ENCODE results near the gene TM9SF1.

The TM9SF1 gene

GRCh38 chr14:24155100-24155499 lies 40.1 kb downstream of the TM9SF1 start:
- Histone ChIP-seq H3K36me3 (replicated peaks; ENCODE audit: low read depth, low read length) (peaks cover 54% of the 10 kb centered on the region), H3K27ac (ENCODE audit: low read length) (no peak overlapping the region), H3K9ac (ENCODE audit: low read length) (no peak overlapping the region), H3K4me3 (ENCODE audit: low read length) (no peak overlapping the region), H3K79me2 (ENCODE audit: low read length) (no peaks in the 10 kb centered on the region), H3K4me1 (ENCODE audit: low read length) (0 out of 2 replicates have a peak, but pooled peaks cover under 1% of the 10 kb centered on the region), H3K27me3 (ENCODE audit: low read depth, low read length) (no peaks in the 10 kb centered on the region), H2AFZ (ENCODE audit: low read depth, low read length) (no peak overlapping the region), H3K9me3 (ENCODE audit: insufficient read depth, low read length) (no peaks in the 10 kb centered on the region), H3K4me2 (ENCODE audit: low read length) (no peak overlapping the region), H4K20me1 (ENCODE audit: insufficient read depth, low read length) (no peaks in the 10 kb centered on the region)
- TF ChIP-seq, protein P1, sequence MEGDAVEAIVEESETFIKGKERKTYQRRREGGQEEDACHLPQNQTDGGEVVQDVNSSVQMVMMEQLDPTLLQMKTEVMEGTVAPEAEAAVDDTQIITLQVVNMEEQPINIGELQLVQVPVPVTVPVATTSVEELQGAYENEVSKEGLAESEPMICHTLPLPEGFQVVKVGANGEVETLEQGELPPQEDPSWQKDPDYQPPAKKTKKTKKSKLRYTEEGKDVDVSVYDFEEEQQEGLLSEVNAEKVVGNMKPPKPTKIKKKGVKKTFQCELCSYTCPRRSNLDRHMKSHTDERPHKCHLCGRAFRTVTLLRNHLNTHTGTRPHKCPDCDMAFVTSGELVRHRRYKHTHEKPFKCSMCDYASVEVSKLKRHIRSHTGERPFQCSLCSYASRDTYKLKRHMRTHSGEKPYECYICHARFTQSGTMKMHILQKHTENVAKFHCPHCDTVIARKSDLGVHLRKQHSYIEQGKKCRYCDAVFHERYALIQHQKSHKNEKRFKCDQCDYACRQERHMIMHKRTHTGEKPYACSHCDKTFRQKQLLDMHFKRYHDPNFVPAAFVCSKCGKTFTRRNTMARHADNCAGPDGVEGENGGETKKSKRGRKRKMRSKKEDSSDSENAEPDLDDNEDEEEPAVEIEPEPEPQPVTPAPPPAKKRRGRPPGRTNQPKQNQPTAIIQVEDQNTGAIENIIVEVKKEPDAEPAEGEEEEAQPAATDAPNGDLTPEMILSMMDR (IDR thresholded peaks at IDR 0.05; ENCODE audit: low read depth, low read length): no peak
- no peak for TF ChIP-seq EZH2phosphoT487 (IDR thresholded peaks at IDR 0.05; ENCODE audit: low read depth)

DNA sequence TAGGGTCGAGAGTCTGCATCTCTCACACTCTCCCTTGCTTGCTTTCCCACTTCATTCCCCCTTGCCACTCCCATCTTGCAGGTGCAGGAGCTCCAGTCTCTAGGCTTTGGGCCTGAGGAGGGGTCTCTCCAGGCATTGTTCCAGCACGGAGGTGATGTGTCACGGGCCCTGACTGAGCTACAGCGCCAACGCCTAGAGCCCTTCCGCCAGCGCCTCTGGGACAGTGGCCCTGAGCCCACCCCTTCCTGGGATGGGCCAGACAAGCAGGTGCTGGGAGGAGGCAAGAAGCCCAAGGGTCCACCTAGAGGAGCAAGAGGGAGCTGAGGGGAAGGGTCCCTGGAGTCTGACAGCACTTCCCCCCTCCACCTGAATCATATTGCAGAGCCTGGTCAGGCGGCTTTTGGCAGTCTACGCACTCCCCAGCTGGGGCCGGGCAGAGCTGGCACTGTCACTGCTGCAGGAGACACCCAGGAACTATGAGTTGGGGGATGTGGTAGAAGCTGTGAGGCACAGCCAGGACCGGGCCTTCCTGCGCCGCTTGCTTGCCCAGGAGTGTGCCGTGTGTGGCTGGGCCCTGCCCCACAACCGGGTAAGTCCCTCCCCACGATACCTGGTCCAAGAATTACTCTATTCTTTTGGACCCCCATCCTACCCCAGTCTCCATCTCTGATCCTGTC lies 43.7 kb downstream of the TM9SF1 start:
- H3K4me1 ChIP-seq (ENCODE audit: low read length): peaks cover 7% of the 10 kb centered on the region
- H3K9me3 ChIP-seq (ENCODE audit: insufficient read depth, low read length): no peaks in the 10 kb centered on the region
- peaks cover 46% of the 10 kb centered on the region for H3K36me3 ChIP-seq (replicated peaks; ENCODE audit: low read depth, low read length)
- H3K27ac ChIP-seq (ENCODE audit: low read length): no peak overlapping the region
- no peak overlapping the region for H3K4me2 ChIP-seq (ENCODE audit: low read length)
- no peak overlapping the region for H2AFZ ChIP-seq (ENCODE audit: low read depth, low read length)
- H4K20me1 ChIP-seq (ENCODE audit: insufficient read depth, low read length): 0 out of 2 replicates have a peak, but pooled peaks cover 2% of the 10 kb centered on the region
- no peak overlapping the region for H3K9ac ChIP-seq (ENCODE audit: low read length)
- no peak overlapping the region for H3K4me3 ChIP-seq (ENCODE audit: low read length)
- no peaks in the 10 kb centered on the region for H3K27me3 ChIP-seq (ENCODE audit: low read depth, low read length)
- peaks cover 22% of the 10 kb centered on the region for H3K79me2 ChIP-seq (ENCODE audit: low read length)
- TF ChIP-seq EZH2phosphoT487 (IDR thresholded peaks at IDR 0.05; ENCODE audit: low read depth): no peak
- TF ChIP-seq, protein P1 (IDR thresholded peaks at IDR 0.05; ENCODE audit: low read depth, low read length): no peak

- Histone ChIP-seq H4K20me1 (ENCODE audit: insufficient read depth, low read length) (0 out of 2 replicates have a peak, but pooled peaks cover 2% of the 10 kb centered on the region), H3K27ac (ENCODE audit: low read length) (no peak overlapping the region), H3K9ac (ENCODE audit: low read length) (no peak overlapping the region), H3K79me2 (ENCODE audit: low read length) (peaks cover 25% of the 10 kb centered on the region), H3K9me3 (ENCODE audit: insufficient read depth, low read length) (no peaks in the 10 kb centered on the region), H2AFZ (ENCODE audit: low read depth, low read length) (no peak overlapping the region), H3K36me3 (replicated peaks; ENCODE audit: low read depth, low read length) (peaks cover 46% of the 10 kb centered on the region), H3K4me1 (ENCODE audit: low read length) (peaks cover 7% of the 10 kb centered on the region), H3K4me2 (ENCODE audit: low read length) (no peak overlapping the region), H3K27me3 (ENCODE audit: low read depth, low read length) (no peaks in the 10 kb centered on the region), H3K4me3 (ENCODE audit: low read length) (no peak overlapping the region)
- no peak for TF ChIP-seq EZH2phosphoT487 (IDR thresholded peaks at IDR 0.05; ENCODE audit: low read depth)
- TF ChIP-seq, protein P1 (IDR thresholded peaks at IDR 0.05; ENCODE audit: low read depth, low read length): no peak
Observed at GRCh38 chr14:24150993-24151392, 44.2 kb downstream of the TM9SF1 start.

DNA sequence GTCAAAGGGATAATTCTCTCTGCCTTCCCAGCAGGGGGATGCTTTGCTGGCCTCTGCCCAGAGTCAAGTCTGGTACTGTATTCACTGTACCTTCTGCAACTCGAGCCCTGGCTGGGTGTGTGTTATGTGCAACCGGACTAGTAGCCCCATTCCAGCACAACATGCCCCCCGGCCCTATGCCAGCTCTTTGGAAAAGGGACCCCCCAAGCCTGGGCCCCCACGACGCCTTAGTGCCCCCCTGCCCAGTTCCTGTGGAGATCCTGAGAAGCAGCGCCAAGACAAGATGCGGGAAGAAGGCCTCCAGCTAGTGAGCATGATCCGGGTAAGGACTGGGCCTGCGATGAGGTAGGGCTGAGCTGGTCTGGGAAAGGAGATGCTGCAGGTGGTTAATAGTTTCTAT lies 44.7 kb downstream of the TM9SF1 start:
- Histone ChIP-seq H3K4me1 (ENCODE audit: low read length) (peaks cover 10% of the 10 kb centered on the region), H3K4me2 (ENCODE audit: low read length) (no peak overlapping the region), H3K79me2 (ENCODE audit: low read length) (peaks cover 30% of the 10 kb centered on the region), H3K27ac (ENCODE audit: low read length) (no peak overlapping the region), H3K9ac (ENCODE audit: low read length) (no peak overlapping the region), H2AFZ (ENCODE audit: low read depth, low read length) (no peak overlapping the region), H3K36me3 (replicated peaks; ENCODE audit: low read depth, low read length) (peaks cover 41% of the 10 kb centered on the region), H3K27me3 (ENCODE audit: low read depth, low read length) (no peaks in the 10 kb centered on the region), H3K9me3 (ENCODE audit: insufficient read depth, low read length) (no peaks in the 10 kb centered on the region), H3K4me3 (ENCODE audit: low read length) (no peak overlapping the region), H4K20me1 (ENCODE audit: insufficient read depth, low read length) (0 out of 2 replicates have a peak, but pooled peaks cover 2% of the 10 kb centered on the region)
- TF ChIP-seq EZH2phosphoT487 (IDR thresholded peaks at IDR 0.05; ENCODE audit: low read depth): no peak
- TF ChIP-seq, protein P1 (IDR thresholded peaks at IDR 0.05; ENCODE audit: low read depth, low read length): no peak
